Activated naive CD4-positive, alpha-beta T cell treated with anti-CD3 and anti-CD28 coated beads, Interleukin-2, amount 50 U/mL, for 24 hours (primary cell): Measurements from ENCODE around the gene RIPK4.
"Not testable (repeated sequence)": the region's sequence is repeated elsewhere in the genome, so short reads cannot be mapped to it uniquely, and the experiment has no call there.

ENCODE experiments used
- H3K27ac Mint-ChIP-seq: one replicate; pipeline ENCODE4 v1.8.0; 2021; ENCODE audit warnings: mild to moderate bottlenecking, mixed read lengths
- H3K27me3 Mint-ChIP-seq: one replicate; pipeline ENCODE4 v1.8.0; 2021; ENCODE audit warnings: mixed read lengths
- H3K36me3 Mint-ChIP-seq: one replicate; pipeline ENCODE4 v1.8.0; 2021; ENCODE audit warnings: mixed read lengths
- H3K4me1 Mint-ChIP-seq: one replicate; pipeline ENCODE4 v1.8.0; 2021; ENCODE audit warnings: mixed read lengths
- H3K4me3 Mint-ChIP-seq: one replicate; pipeline ENCODE4 v1.8.0; 2021; ENCODE audit warnings: mild to moderate bottlenecking, mixed read lengths
- H3K9me3 Mint-ChIP-seq: one replicate; pipeline ENCODE4 v1.8.0; 2021; ENCODE audit warnings: mixed read lengths

Gene RIPK4

DNA sequence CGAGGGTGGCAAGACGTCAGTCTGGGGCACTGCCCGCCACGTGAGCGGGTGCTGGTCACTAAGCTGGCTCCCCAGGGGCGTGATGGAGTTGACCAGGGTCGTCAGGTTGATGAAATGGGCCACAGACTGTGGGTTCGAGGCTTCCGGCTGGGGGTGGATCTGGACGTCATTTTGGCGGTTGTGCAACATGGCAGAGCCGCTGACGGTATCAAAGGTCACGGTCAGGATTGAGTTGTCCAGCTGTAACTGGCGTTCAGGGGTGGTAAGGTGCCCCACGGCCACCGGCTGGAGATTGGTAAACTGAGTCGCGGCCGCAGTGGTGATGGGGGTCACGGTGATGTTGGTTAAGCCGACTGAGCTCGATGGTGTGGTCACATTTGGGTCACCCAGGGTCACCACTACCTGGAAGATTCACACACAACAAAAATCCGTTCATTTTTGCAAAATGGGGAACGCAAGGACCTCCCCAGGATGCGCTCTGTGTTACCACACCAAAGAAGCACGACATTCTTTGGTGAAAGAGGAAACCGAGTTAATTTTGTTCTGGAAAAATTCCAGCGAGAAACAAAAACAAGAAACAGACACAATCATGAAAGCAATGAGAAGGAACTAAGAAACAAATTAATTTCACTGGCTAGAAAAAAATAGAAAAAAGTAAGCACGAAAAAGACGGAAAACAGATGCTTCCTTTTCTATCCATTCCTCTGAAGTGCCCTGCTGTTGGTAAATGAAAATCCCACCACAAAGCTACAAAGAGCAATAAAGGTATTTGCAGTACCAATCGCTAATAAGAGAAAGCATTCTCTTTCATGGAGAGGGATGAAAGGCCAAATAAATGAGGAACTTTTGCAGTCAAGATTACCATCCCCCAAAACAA lies 34.7 kb upstream of the RIPK4 start:
- Mint-ChIP-seq H3K27me3 (no peaks in the 10 kb centered on the region), H3K36me3 (peaks cover 2% of the 10 kb centered on the region), H3K4me3 (no peak overlapping the region), H3K9me3 (no peaks in the 10 kb centered on the region), H3K4me1 (no peaks in the 10 kb centered on the region), H3K27ac (no peak overlapping the region)

- Mint-ChIP-seq H3K9me3 (no peaks in the 10 kb centered on the region), H3K4me1 (no peaks in the 10 kb centered on the region), H3K27ac (no peak overlapping the region), H3K4me3 (no peak overlapping the region), H3K36me3 (peaks cover 2% of the 10 kb centered on the region), H3K27me3 (no peaks in the 10 kb centered on the region)
These were observed 33.8 kb upstream of the RIPK4 start for GRCh38 chr21:41800425-41801320.

- no peak overlapping the region for H3K4me3 Mint-ChIP-seq
- H3K27me3 Mint-ChIP-seq: no peaks in the 10 kb centered on the region
- peaks cover 4% of the 10 kb centered on the region for H3K36me3 Mint-ChIP-seq
- H3K27ac Mint-ChIP-seq: no peak overlapping the region
- no peaks in the 10 kb centered on the region for H3K9me3 Mint-ChIP-seq
- H3K4me1 Mint-ChIP-seq: no peaks in the 10 kb centered on the region
These were observed 32.9 kb upstream of the RIPK4 start for GRCh38 chr21:41799763-41800162.

- Mint-ChIP-seq H3K36me3 (peaks cover 3% of the 10 kb centered on the region), H3K4me1 (no peaks in the 10 kb centered on the region), H3K27me3 (no peaks in the 10 kb centered on the region), H3K4me3 (no peak overlapping the region), H3K9me3 (no peaks in the 10 kb centered on the region), H3K27ac (no peak overlapping the region)
These were observed 31.5 kb upstream of the RIPK4 start for GRCh38 chr21:41798326-41798725.

- no peak overlapping the region for H3K4me3 Mint-ChIP-seq
- no peak overlapping the region for H3K27ac Mint-ChIP-seq
These were observed 29.7 kb upstream of the RIPK4 start for GRCh38 chr21:41796476-41797080.

GRCh38 chr21:41795726-41796125 lies 28.9 kb upstream of the RIPK4 start:
- no peaks in the 10 kb centered on the region for H3K4me1 Mint-ChIP-seq
- peaks cover 8% of the 10 kb centered on the region for H3K9me3 Mint-ChIP-seq
- peaks cover 7% of the 10 kb centered on the region for H3K36me3 Mint-ChIP-seq
- H3K4me3 Mint-ChIP-seq: no peak overlapping the region
- H3K27me3 Mint-ChIP-seq: peaks cover 3% of the 10 kb centered on the region
- no peak overlapping the region for H3K27ac Mint-ChIP-seq

More at GRCh38 chr21:41796476-41797080, 29.7 kb upstream of the RIPK4 start:
- Mint-ChIP-seq H3K4me1 (no peaks in the 10 kb centered on the region), H3K36me3 (peaks cover 4% of the 10 kb centered on the region), H3K9me3 (peaks cover 5% of the 10 kb centered on the region), H3K27me3 (no peaks in the 10 kb centered on the region)

DNA sequence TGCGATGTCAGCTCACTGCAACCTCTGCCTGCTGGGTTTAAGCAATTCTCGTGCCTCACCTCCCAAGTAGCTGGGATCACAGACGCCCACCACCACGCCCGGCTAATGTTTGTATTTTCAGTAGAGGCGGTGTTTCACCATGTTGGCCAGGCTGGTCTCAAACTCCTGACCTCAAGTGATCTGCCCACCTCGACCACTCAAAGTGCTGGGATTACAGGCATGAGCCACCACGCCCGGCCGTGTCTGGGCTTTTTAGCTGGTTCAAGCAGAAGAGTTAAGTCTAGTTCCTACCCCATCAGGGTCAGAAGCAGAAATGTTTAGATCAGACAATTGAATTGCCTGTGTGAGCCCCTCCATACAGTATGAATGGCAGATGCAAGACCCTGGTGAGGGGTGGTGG lies 27.7 kb upstream of the RIPK4 start:
- Mint-ChIP-seq H3K9me3 (peaks cover 8% of the 10 kb centered on the region), H3K4me1 (no peaks in the 10 kb centered on the region), H3K36me3 (peaks cover 7% of the 10 kb centered on the region), H3K4me3 (no peak overlapping the region), H3K27ac (no peak overlapping the region), H3K27me3 (peaks cover 7% of the 10 kb centered on the region)

DNA sequence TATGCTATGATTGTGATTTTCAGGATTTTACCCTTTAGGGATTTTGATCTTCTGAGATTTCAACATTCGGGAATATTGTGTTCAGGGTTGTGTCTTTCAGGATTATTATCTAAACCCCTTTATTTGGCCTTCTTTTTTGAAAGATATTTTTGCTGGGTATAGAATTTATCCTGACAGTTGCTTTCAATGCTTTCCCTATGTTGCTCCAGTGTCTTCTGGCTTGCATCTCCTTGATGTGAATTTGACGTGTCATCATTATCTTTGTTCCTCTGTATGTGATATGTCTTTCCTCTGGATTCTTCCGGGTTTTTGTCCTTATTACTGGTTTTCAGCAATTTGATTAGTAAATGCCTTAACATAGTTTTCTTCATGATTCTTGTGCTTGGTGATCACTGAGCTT lies 25.9 kb upstream of the RIPK4 start:
- no peak overlapping the region for H3K4me3 Mint-ChIP-seq
- no peak overlapping the region for H3K27ac Mint-ChIP-seq
- peaks cover 12% of the 10 kb centered on the region for H3K27me3 Mint-ChIP-seq
- H3K4me1 Mint-ChIP-seq: no peaks in the 10 kb centered on the region
- H3K36me3 Mint-ChIP-seq: peaks cover 7% of the 10 kb centered on the region
- H3K9me3 Mint-ChIP-seq: peaks cover 8% of the 10 kb centered on the region

DNA sequence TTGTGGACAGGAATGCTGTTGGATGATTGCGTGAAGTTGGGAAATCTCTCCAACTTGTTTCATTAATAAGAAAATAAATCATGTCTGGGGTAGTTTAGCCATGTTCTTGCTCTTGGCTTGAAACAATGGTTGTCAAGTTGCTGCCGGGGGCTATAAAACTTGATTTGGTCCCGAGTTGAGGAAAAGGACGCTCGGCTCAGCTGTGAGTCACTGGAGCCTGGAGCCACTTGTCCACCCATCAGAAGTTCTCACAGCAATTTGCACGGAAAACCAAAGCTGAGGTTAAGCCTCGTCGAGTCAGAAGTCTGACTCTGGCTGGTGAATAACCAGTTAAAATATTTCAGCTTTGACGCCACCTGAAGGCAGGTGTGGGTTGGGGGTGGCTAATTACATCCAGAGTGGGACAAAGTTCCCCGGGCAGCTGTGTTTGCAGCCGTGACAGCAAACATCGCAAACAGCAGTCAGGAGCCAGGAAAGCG lies 19.7 kb upstream of the RIPK4 start:
- H3K4me1 Mint-ChIP-seq: peaks cover 4% of the 10 kb centered on the region
- no peak overlapping the region for H3K4me3 Mint-ChIP-seq
- H3K27ac Mint-ChIP-seq: peak overlapping the region; percentile 36
- peaks cover 36% of the 10 kb centered on the region for H3K27me3 Mint-ChIP-seq
- H3K36me3 Mint-ChIP-seq: peaks cover 2% of the 10 kb centered on the region
- peaks cover 4% of the 10 kb centered on the region for H3K9me3 Mint-ChIP-seq

DNA sequence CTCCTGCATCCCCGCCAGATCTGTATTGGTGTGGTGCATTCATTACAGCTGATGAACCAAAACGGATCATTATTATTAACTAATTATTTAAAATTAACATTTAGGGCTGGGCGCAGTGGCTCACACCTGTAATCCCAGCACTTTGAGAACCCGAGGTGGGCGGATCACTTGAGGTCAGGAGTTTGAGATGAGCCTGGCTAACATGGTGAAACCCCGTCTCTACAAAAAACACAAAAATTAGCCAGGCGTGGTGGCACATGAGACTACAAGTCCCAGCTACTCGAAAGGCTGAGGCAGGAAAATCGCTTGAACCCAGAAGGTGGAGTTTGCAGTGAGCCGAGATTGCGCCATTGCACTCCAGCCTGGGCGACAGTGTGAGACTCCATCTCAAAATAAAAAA lies 18.4 kb upstream of the RIPK4 start:
- not testable (repeated sequence) for H3K36me3 Mint-ChIP-seq, H3K9me3 Mint-ChIP-seq, H3K4me1 Mint-ChIP-seq, H3K27ac Mint-ChIP-seq, H3K4me3 Mint-ChIP-seq
- peaks cover 38% of the 10 kb centered on the region for H3K27me3 Mint-ChIP-seq

DNA sequence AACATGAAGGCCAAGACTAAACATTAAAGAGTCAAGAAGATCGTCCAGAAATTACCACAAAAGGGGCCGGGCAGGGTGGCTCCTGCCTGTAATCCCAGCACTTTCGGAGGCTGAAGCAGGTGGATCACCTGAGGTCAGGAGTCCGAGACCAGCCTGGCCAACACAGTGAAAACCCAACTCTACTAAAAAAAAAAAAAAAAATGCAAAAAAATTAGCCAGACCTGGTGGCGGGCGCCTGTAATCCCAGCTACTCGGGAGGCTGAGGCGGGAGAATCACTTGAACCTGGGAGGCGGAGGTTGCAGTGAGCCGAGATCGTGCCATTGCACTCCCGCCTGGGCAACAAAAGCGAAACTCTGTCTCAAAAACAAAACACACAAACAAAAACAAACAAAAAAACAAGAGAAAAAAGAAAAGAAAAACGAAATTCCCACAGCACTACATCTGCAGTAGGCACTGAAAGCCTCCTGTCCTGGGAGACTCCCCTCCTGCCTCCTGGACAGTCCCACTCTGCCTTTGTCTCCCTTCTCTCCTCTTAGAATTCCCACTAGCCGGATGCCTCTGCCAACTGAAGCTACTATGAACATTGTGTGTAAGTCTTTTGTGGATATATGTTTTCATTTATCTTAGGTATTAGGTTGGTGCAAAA lies 17.7 kb upstream of the RIPK4 start:
- Mint-ChIP-seq H3K27ac (no peak overlapping the region), H3K27me3 (peaks cover 37% of the 10 kb centered on the region), H3K9me3 (no peaks in the 10 kb centered on the region), H3K4me1 (peaks cover 5% of the 10 kb centered on the region), H3K36me3 (no peaks in the 10 kb centered on the region), H3K4me3 (no peak overlapping the region)

DNA sequence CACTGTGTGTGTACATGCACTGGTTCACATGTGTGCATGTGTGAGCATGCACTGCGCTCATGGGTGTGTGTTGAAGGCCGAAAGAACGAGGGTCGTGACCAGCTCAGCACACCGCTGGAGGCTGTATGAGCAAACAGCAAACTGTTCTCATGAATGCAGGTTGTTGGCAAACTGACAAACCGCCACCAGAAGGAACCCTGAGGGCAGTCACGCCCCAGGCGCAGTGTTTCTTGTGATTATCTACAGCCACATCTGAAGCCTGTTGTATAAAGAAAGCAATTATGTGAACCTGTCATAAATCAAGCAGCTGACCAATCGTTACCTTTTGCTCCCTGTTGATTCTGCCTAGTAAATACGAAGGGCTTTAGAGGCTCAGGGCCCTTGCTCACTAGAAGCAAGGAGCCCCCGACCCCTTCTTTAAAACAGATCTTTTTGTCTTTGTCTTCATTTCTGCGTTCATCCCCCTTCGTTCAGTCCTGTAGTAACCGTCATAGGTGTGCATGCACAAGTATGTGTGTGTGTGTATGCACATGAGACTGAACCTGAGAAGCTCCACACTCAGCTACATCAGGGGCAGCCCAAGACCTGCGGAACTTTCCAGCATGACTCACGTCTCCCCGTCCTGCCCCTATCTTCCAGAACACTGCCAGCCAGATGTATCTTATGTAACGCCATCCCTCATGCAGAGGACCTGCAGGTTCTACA lies 16.8 kb upstream of the RIPK4 start:
- peaks cover 41% of the 10 kb centered on the region for H3K27me3 Mint-ChIP-seq

DNA sequence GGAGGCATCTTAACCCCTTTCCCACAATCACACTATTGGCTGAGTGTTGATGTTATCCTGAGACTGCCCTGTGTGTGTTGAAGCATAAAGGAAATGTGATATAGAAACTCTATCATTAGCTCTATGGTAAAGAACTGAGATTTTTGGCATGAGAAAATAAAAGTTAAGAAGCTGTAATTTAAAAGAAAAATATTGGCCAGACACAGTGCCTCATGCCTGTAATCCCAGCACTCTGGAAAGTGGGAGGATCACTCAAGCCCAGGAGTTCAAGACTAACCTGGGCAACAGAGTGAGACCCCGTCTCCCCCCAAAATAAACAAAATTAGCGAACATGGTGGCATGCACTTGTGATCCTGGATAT lies 14.2 kb upstream of the RIPK4 start:
- Mint-ChIP-seq H3K4me3 (no peak overlapping the region), H3K36me3 (no peaks in the 10 kb centered on the region), H3K27ac (no peak overlapping the region), H3K4me1 (peaks cover 18% of the 10 kb centered on the region), H3K9me3 (no peaks in the 10 kb centered on the region), H3K27me3 (peaks cover 44% of the 10 kb centered on the region)

More for the DNA sequence above, 16.8 kb upstream of the RIPK4 start:
- Mint-ChIP-seq H3K27ac (peak overlapping the region; percentile 19), H3K9me3 (no peaks in the 10 kb centered on the region), H3K4me3 (no peak overlapping the region), H3K4me1 (peaks cover 14% of the 10 kb centered on the region), H3K36me3 (no peaks in the 10 kb centered on the region)

DNA sequence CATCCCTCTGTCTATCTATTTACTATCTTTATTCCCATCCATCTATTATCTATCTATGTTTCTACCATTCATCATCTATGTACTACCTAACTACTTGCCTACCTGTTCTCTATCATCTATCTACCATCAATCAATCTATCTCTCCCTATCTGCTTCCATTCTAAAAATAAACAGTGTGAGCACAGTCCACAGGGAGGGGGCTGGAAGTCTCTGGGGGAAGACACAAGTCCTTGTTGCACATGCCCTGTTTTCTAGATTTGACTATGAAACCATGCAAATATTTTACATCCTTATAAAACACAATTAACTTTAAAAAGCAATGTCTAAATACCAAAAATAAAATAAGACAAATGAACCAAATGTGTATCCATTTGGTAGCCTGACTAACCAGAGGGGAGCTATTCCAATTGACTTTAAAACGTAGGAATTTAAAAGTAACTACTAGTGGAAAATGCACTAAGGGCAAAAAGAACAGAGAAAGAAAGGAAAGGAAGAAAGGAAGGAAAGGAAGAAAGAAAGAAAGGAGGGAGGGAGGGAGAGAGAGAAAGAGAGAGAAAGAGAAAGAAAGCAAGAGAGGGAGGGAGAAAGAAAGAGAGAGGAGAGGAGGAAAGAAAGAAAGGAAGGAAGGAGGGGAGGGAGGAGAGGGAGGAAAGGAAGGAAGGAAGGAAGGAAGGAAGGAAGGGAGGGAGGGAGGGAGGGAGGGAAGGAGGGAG lies 13.6 kb upstream of the RIPK4 start:
- Mint-ChIP-seq H3K4me1 (peaks cover 18% of the 10 kb centered on the region), H3K4me3 (no peak overlapping the region), H3K9me3 (no peaks in the 10 kb centered on the region), H3K27ac (no peak overlapping the region), H3K27me3 (peaks cover 47% of the 10 kb centered on the region), H3K36me3 (no peaks in the 10 kb centered on the region)
